Activated T-helper 17 cell treated with anti-CD3 and anti-CD28 coated beads, Interleukin-2, amount 50 U/mL, for 72 hours (primary cell): ENCODE results near the gene KCNJ9. TPM values are rescaled to one million over a fixed set of nuclear protein-coding genes. Genes with fewer than 3 reads are reported as not detected.

Experiments
- ATAC-seq: fragments of 150-1000 bp; cut with Tn5 transposase; replicated peaks from 2 replicates; pipeline ENCODE4 v1.10.0; 2021; ENCODE audit warnings: mild to moderate bottlenecking, moderate library complexity
- H3K27ac Mint-ChIP-seq: one replicate; pipeline ENCODE4 v1.8.0; 2022; ENCODE audit warnings: mixed read lengths
- H3K27me3 Mint-ChIP-seq: one replicate; pipeline ENCODE4 v1.8.0; 2022; ENCODE audit warnings: mixed read lengths
- H3K36me3 Mint-ChIP-seq: one replicate; pipeline ENCODE4 v1.8.0; 2022; ENCODE audit warnings: low read depth, mild to moderate bottlenecking, mixed read lengths
- H3K4me1 Mint-ChIP-seq: one replicate; pipeline ENCODE4 v1.8.0; 2022; ENCODE audit warnings: mixed read lengths
- H3K4me3 Mint-ChIP-seq: one replicate; pipeline ENCODE4 v1.8.0; 2022; ENCODE audit warnings: mild to moderate bottlenecking, mixed read lengths
- H3K9me3 Mint-ChIP-seq: one replicate; pipeline ENCODE4 v1.8.0; 2022; ENCODE audit warnings: mixed read lengths
- total RNA-seq, 2 donors: library from RNA; stranded (reverse); gene quantifications; one replicate each; pipeline ENCODE4 v1.2.3, GENCODE V29; 2022

KCNJ9 gene
- total RNA-seq, 2 donors from 2014 or later = 0.13 TPM; not detected in 1

DNA sequence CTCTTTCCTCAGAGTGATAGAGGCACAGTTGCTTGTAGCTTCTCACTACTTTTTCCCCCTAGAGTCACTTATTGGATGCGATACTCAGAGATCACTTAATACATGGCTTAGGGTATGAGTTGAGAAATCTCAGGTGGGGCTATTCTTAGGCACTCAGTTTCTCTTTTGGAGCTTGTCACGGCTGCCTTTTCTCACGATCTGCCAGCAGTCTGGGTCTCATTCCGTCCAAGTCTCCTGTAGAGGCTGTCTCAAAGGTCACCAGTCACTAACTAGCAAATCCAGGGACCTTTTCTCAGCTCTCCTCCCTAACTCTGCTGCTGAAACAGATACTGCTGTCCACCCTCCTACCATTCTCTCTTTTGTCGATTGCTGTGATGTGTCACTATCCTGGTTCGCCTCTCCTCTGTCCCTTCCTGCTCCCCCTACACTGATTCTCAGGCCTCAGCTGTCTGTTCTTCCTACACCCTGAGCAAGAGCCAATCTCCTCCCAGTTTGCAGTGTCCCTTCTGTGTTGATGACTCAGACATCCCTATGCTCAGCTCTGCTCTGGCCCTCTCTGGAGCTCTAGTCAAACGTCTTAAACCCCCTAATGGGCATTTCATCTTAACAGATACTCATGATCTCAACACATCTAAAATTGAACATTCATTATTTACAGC is 46.7 kb downstream of the KCNJ9 start:
- H3K9me3 Mint-ChIP-seq = no peaks in the 10 kb centered on the region
- H3K4me3 Mint-ChIP-seq = no peak overlapping the region
- no peaks in the 10 kb centered on the region for H3K4me1 Mint-ChIP-seq
- ATAC-seq = no peak
- H3K36me3 Mint-ChIP-seq = no peaks in the 10 kb centered on the region
- peaks cover 22% of the 10 kb centered on the region for H3K27me3 Mint-ChIP-seq
- H3K27ac Mint-ChIP-seq = no peak overlapping the region

DNA sequence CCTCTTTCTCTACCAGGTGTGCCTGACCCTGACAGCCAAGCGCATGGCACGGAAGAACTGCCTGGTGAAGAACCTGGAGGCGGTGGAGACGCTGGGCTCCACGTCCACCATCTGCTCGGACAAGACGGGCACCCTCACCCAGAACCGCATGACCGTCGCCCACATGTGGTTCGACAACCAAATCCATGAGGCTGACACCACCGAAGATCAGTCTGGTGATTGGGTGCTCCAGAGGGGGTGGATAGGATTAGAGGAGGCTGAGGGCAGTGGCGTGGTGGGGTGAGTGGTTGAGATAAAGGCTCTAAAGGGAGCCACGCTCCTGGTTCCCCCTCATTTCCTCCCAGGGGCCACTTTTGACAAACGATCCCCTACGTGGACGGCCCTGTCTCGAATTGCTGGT is 47.3 kb downstream of the KCNJ9 start:
- Mint-ChIP-seq H3K36me3 (no peaks in the 10 kb centered on the region), H3K9me3 (no peaks in the 10 kb centered on the region), H3K4me1 (no peaks in the 10 kb centered on the region), H3K4me3 (no peak overlapping the region), H3K27me3 (peaks cover 23% of the 10 kb centered on the region), H3K27ac (no peak overlapping the region)
- ATAC-seq = no peak

DNA sequence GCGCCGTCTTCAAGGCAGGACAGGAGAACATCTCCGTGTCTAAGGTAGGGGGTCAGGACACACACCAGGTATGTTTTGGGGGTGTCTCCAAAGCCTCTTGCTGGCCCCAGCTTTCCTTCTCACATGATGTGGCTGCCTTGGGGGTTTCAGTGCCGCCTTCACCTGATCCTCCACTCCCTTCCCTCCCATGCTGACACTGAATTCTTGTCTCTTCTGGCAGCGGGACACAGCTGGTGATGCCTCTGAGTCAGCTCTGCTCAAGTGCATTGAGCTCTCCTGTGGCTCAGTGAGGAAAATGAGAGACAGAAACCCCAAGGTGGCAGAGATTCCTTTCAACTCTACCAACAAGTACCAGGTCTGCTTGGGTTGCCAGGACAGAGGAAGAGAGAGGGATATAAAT is 47.7 kb downstream of the KCNJ9 start:
- no peaks in the 10 kb centered on the region for H3K36me3 Mint-ChIP-seq
- H3K4me3 Mint-ChIP-seq = no peak overlapping the region
- H3K9me3 Mint-ChIP-seq = no peaks in the 10 kb centered on the region
- H3K27me3 Mint-ChIP-seq = peaks cover 26% of the 10 kb centered on the region
- no peak for ATAC-seq
- no peaks in the 10 kb centered on the region for H3K4me1 Mint-ChIP-seq
- H3K27ac Mint-ChIP-seq = no peak overlapping the region

DNA sequence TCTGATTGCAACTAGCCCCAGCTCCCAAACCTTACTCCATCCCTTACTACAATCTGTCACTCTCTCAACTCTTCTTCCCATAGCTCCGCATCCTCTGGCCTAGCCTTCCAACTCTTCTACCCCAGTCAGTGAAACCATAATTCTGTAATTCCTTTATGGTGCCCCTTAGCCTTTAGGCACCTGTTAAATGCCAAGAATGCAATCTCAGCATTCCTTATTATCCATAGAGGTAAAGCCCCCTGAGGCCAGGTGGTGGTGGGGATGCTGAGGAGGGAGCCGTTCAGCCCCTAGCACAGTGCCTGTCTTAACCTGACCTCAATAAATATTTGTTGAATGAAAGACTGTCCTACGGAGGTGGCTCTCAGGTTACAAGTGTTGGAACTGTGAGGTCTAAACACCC is 48.2 kb downstream of the KCNJ9 start:
- no peak for ATAC-seq
- peaks cover 26% of the 10 kb centered on the region for H3K27me3 Mint-ChIP-seq
- no peaks in the 10 kb centered on the region for H3K9me3 Mint-ChIP-seq
- H3K4me3 Mint-ChIP-seq = no peak overlapping the region
- no peaks in the 10 kb centered on the region for H3K4me1 Mint-ChIP-seq
- H3K36me3 Mint-ChIP-seq = no peaks in the 10 kb centered on the region
- H3K27ac Mint-ChIP-seq = no peak overlapping the region

DNA sequence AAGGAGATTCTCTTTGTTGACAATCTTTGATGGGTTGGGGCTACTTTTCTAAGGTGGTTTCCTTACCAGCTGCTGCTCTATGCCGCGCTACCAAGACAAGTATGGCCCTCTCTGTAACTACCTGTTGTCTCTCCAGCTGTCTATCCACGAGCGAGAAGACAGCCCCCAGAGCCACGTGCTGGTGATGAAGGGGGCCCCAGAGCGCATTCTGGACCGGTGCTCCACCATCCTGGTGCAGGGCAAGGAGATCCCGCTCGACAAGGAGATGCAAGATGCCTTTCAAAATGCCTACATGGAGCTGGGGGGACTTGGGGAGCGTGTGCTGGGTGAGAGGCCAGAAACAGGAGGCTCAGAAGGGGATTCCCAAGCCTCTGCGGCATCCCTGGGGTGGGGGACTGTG is 48.6 kb downstream of the KCNJ9 start:
- H3K4me3 Mint-ChIP-seq = no peak overlapping the region
- no peak overlapping the region for H3K27ac Mint-ChIP-seq
- H3K36me3 Mint-ChIP-seq = no peaks in the 10 kb centered on the region
- ATAC-seq = no peak
- H3K27me3 Mint-ChIP-seq = peaks cover 26% of the 10 kb centered on the region
- H3K4me1 Mint-ChIP-seq = no peaks in the 10 kb centered on the region
- H3K9me3 Mint-ChIP-seq = no peaks in the 10 kb centered on the region

DNA sequence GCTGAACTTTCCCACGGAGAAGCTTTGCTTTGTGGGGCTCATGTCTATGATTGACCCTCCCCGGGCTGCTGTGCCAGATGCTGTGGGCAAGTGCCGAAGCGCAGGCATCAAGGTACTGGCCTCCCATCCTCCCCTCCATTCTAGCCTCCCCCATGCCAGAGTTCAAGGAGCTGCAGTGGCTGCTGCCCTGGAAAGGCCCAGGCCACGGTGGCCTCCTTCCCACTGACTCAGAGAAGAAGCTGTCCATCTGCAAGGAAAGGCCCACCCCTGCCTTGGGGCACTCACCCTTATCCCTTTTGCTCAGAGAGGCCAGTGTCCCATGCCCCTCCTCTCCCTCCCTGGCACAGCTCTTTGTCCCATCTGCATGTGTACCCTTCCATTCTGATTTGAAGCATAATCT is 49.1 kb downstream of the KCNJ9 start:
- no peak overlapping the region for H3K27ac Mint-ChIP-seq
- H3K36me3 Mint-ChIP-seq = no peaks in the 10 kb centered on the region
- no peak overlapping the region for H3K4me3 Mint-ChIP-seq
- ATAC-seq = no peak
- H3K4me1 Mint-ChIP-seq = no peaks in the 10 kb centered on the region
- no peaks in the 10 kb centered on the region for H3K9me3 Mint-ChIP-seq
- H3K27me3 Mint-ChIP-seq = peaks cover 26% of the 10 kb centered on the region

DNA sequence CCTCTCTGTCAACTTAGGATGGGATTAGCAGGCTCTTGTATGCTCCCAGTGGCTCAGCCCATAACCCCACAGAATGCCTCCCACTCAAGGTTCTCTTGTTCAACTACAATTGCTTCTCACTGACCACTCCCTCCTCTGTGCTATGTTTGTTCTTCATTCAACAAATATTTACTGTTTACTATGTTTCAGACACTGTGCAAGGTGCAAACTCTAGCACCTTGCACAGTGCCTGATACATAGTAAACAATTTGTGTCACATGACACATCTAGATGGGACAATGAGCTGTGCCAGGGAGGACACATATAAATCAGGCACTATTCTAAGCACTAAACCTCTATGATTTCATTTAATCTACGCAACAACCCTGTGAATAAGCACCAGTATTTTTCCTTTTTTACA is 49.6 kb downstream of the KCNJ9 start:
- Mint-ChIP-seq H3K4me1 (no peaks in the 10 kb centered on the region), H3K9me3 (no peaks in the 10 kb centered on the region), H3K36me3 (no peaks in the 10 kb centered on the region), H3K4me3 (no peak overlapping the region), H3K27me3 (peaks cover 26% of the 10 kb centered on the region), H3K27ac (no peak overlapping the region)
- no peak for ATAC-seq

DNA sequence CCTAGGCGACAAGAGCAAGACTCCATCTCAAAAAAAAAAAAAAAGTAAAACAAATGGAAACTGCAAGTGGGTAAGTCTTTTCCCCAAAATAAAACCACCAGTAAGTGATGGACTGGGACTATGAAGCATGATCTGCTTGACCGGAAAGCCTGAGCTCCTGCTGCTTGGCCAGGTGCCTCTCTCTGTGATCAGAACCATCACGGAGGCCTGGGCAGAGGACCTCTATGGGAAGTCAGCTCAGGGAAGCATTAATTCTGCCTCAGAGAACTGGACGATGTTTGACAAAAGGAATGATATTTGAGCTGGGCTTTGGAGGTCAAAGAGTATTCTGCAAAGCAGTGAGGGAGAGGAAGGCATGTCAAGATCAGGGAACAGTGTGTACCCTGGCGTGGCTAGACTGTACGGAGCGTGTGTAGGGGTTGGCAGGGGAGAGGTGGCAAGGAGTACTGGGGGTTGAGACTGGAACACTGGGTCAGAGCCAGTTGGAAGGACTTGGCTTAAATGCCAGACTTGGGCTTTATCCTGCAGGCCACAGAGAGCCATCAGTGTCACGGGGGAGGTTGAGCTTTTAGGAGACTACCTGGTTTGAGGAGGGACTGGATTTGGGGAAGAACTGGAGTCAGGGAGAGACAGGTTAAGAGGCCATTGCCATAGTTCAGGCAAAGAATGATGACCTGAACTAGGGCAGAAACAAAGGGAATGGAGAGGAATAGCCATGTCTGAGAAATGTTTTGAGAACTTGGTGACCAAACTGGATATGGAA is 50.6 kb downstream of the KCNJ9 start:
- Mint-ChIP-seq H3K27ac (no peak overlapping the region), H3K4me3 (no peak overlapping the region), H3K9me3 (no peaks in the 10 kb centered on the region), H3K4me1 (no peaks in the 10 kb centered on the region), H3K27me3 (peaks cover 26% of the 10 kb centered on the region), H3K36me3 (no peaks in the 10 kb centered on the region)
- ATAC-seq = no peak

DNA sequence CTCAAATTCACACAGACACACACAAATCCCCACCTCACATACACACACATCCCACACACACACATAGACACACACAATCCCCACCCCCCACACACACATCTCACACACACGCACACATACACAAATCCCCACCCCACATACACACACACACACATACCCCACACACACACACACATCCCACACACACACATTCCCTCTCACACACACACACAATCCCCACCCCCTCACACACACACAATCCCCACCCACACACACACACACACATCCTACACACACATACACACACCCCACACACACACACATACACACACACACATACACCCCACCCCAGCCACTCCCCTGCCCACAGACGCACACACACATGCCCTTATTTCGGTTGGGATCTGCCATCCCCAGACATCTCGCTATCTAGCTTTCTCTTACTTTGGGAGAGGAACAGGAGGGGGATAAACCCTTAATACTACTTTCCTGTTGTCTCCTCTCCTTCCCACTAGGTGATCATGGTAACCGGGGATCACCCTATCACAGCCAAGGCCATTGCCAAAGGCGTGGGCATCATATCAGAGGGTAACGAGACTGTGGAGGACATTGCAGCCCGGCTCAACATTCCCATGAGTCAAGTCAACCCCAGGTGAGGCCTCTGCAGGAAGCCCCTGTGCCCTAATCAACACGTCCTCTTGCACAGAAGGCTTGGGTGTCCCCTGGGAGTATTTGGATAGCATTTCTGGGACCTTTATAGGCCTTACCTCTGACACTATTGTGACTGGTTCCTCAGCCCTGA is 52.8 kb downstream of the KCNJ9 start:
- peaks cover 21% of the 10 kb centered on the region for H3K27me3 Mint-ChIP-seq
- H3K4me1 Mint-ChIP-seq = no peaks in the 10 kb centered on the region
- H3K4me3 Mint-ChIP-seq = no peak overlapping the region
- ATAC-seq = no peak
- H3K27ac Mint-ChIP-seq = no peak overlapping the region
- no peaks in the 10 kb centered on the region for H3K36me3 Mint-ChIP-seq
- no peaks in the 10 kb centered on the region for H3K9me3 Mint-ChIP-seq

DNA sequence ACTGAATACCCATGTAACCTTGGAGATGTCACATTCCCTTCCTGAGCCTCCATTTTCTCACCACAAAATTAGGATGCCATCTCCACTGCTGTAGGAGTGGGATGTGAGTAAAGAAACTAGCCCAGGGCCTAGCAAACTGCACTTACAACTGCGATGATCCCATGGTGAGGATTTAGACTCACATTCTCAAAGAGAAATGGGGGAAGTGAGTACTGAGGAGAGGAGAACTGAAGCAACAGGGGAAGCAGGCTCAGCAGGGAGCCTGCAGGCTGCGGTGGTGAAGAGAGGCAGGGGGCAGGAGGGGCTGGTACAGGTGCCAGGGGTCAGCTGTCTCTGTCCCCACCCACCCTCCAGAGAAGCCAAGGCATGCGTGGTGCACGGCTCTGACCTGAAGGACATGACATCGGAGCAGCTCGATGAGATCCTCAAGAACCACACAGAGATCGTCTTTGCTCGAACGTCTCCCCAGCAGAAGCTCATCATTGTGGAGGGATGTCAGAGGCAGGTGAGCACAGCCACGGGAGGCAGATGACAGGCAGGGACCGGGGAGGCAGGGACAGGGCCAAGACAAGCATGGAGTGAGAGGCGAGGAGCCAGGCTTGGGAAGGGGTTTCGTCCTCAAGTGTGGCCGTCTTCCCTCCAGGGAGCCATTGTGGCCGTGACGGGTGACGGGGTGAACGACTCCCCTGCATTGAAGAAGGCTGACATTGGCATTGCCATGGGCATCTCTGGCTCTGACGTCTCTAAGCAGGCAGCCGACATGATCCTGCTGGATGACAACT is 53.6 kb downstream of the KCNJ9 start:
- H3K4me3 Mint-ChIP-seq = no peak overlapping the region
- no peaks in the 10 kb centered on the region for H3K36me3 Mint-ChIP-seq
- peaks cover 19% of the 10 kb centered on the region for H3K27me3 Mint-ChIP-seq
- H3K4me1 Mint-ChIP-seq = no peaks in the 10 kb centered on the region
- H3K9me3 Mint-ChIP-seq = no peaks in the 10 kb centered on the region
- H3K27ac Mint-ChIP-seq = no peak overlapping the region
- ATAC-seq = no peak

DNA sequence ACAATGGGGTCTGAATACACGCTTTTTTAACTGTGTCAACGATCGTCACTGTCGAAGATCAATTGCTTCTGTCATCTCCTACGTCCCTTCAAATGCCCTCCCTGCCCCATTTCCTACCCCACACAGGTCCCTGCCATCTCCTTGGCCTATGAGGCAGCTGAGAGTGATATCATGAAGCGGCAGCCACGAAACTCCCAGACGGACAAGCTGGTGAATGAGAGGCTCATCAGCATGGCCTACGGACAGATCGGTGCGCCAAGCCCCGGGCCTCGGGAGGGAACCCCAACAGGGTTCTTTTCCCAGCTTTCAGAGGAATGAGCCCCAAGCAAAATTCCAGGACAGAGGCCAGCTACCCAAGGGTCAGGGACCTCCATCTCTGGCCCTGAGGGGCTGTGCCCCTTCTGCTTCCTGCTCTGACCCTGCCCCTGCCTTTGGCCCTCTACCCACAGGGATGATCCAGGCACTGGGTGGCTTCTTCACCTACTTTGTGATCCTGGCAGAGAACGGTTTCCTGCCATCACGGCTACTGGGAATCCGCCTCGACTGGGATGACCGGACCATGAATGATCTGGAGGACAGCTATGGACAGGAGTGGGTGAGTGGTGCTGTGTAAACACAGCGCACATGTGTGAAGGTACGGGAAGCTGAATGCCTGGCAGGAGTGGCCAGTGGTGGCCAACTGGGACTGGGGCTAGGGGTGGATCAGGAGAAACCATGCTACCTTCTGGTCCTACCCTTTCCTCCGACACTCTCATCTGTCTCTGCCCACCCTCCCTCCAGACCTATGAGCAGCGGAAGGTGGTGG is 55.0 kb downstream of the KCNJ9 start:
- H3K27me3 Mint-ChIP-seq = peaks cover 26% of the 10 kb centered on the region
- no peak overlapping the region for H3K27ac Mint-ChIP-seq
- H3K4me3 Mint-ChIP-seq = no peak overlapping the region
- no peaks in the 10 kb centered on the region for H3K36me3 Mint-ChIP-seq
- H3K9me3 Mint-ChIP-seq = no peaks in the 10 kb centered on the region
- H3K4me1 Mint-ChIP-seq = no peaks in the 10 kb centered on the region
- no peak for ATAC-seq

DNA sequence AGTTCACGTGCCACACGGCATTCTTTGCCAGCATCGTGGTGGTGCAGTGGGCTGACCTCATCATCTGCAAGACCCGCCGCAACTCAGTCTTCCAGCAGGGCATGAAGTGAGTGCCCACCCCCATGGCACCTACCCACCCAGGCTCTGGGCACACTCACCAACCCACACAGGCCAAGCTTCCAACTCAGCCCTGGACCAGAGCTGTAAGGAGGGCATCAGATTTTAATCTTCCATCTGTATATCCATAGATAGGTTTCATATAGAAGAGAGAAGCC is 55.5 kb downstream of the KCNJ9 start:
- H3K9me3 Mint-ChIP-seq = no peaks in the 10 kb centered on the region
- no peaks in the 10 kb centered on the region for H3K4me1 Mint-ChIP-seq
- peaks cover 28% of the 10 kb centered on the region for H3K27me3 Mint-ChIP-seq
- H3K27ac Mint-ChIP-seq = no peak overlapping the region
- no peaks in the 10 kb centered on the region for H3K36me3 Mint-ChIP-seq
- ATAC-seq = no peak
- H3K4me3 Mint-ChIP-seq = no peak overlapping the region

DNA sequence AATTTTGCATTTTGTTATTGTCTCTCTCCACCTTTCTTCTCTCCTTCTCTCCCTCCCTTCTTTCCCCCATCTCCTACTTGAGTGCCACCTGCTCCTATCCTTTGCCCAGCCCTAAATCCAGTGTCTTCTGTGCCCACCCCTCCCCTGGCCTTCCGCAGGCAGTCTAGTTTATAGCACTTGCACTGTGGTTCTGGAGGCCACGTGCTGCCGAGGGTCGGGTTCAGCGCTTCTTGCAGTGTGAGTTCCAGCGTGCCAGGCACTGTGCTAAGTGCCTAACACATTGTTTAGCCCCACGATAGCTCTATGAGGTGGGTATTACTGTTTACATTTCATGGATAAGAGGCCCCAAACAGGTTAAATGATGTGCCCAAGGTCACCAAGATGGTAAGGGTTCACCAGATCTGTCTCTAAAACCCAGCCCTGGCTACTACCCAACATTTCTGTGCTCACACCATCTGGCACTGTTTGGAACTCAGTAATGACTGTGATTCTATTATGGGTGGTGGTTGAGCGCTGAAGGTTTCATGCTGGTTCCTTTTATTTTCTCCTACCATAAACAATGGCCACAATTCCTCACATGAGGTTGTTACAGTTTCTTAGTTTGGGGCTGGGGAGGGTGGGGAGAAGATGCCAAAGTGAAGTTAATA is 56.0 kb downstream of the KCNJ9 start:
- no peak for ATAC-seq

More for the DNA sequence above, 56.0 kb downstream of the KCNJ9 start:
- Mint-ChIP-seq H3K36me3 (no peaks in the 10 kb centered on the region), H3K9me3 (no peaks in the 10 kb centered on the region), H3K27ac (no peak overlapping the region), H3K4me3 (no peak overlapping the region), H3K4me1 (no peaks in the 10 kb centered on the region), H3K27me3 (peaks cover 28% of the 10 kb centered on the region)
